GM18507 (cell line): ENCODE measurements around the gene IMP3.
"Not testable (repeated sequence)": the region's sequence is repeated elsewhere in the genome, so short reads cannot be mapped to it uniquely, and the experiment has no call there.

ENCODE experiments used
- DNase-seq: peaks from one replicate; pipeline ENCODE4 v3.0.0; 2011; ENCODE audit warnings: low read depth; ENCODE audit not compliant: insufficient read length; ENCODE audit errors: extremely low spot score
- FAIRE-seq: peaks from 2 replicates; lab custom pipeline; 2011; peaks lifted over from hg19 to GRCh38; lab: Jason Lieb, UNC

IMP3 gene

DNA sequence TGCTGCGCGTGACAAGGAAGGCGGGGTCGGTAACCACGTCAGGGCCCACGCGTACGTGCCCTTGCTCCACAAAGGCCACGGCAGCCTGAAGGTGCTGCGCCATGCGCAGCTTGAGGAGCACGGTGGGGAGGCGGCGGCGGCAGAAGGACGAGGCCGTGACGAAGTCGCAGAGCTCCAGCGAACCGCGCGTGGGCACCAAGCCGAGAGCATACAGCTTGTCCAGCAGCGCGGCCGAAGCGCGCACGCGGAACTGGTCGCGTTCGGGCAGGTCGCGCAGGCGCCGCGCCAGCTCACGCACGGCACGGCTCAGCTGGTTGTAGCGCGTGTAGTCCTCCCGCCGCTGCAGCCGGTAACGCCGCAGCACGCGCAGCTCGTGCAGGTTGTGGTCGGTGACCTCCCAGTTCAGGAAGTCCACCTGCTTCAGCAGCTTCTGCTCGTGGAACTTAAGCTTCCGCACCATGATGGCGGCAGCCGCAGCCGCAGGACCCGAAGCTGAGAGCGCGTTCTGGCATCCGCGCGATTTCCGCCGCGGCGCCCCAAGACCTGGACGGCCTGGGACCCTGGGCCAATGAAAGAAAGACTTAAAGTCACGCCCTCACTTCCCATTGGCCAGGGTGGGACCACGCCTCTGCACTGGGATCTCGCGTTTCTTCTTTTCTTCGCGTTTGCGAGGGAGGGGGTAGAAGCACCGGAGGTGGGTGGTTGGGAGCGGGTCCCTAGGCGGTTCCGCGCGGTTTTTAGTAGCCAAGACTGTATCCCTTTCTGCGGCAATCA is at the start of gene IMP3:
Gene IMP3 (minus strand): TSS at position 516 of the 774 bp plus-strand sequence. CDS start 56 bp downstream, at position 460.
- peak; percentile 97 for FAIRE-seq
- peak; percentile 93 for DNase-seq

DNA sequence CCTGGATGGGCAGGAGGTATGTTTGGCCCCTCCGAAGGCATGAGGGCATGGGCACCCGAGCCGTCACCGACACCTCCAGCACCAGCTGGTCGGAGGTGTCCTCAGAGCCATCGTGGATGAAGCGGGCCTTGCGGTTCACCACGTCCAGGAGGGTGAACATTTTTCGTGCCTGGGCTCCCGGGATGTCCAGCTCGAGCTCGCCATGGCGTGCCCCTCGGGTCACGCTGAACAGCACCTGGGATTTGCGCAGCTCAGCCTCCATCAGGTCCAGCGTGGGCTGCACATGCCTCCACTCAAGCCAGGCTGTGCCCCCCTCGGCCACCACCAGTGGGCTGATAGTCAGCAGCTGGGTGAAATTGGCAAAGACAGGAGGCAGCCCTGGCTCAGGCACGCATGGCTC is 49.4 kb upstream of the IMP3 start:
- FAIRE-seq, DNase-seq: not testable (repeated sequence)

GRCh38 chr15:75688831-75689230 is 48.8 kb upstream of the IMP3 start:
- no peak for FAIRE-seq
- no peak for DNase-seq

GRCh38 chr15:75688278-75688557 is 48.2 kb upstream of the IMP3 start:
- DNase-seq (no peak), FAIRE-seq (no peak)

DNA sequence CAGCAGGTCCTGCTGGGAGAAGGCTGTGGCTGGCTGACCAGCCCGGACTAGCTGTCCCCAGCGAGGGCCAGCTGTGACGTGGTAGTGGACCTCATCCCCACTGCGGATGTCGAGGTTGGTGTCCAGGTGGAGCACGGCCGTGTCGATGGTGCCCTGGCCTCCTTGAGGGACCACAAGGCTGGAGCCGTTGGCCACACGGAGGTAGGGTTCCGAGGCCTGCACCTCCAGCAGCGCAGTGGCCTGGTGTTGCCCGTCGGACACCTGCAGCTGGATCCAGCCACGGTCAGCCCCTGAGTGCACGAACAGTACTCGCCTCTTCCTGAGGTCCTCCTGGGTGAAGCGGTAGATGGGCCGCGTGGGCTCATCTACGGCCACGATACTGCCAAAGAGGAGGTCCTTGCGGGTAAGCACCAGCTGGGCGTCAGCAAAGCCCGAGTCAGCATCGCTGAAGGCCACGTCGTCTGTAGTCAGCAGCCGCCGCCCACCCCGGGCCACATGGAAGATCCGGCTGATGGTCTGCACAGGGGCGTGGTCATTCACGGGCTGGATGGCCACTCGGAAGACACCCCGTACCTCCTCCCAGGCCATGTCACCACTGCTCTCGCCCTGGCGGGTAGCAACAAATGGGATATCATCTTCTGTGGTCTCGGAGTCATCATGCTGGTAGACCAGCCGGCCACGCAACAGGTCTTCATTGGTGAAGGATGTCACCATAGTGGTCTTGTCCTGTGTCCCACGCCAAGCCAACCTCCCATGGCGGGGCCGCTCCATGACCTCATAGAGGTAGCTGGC is 47.7 kb upstream of the IMP3 start:
- no peak for FAIRE-seq
- DNase-seq = no peak

DNA sequence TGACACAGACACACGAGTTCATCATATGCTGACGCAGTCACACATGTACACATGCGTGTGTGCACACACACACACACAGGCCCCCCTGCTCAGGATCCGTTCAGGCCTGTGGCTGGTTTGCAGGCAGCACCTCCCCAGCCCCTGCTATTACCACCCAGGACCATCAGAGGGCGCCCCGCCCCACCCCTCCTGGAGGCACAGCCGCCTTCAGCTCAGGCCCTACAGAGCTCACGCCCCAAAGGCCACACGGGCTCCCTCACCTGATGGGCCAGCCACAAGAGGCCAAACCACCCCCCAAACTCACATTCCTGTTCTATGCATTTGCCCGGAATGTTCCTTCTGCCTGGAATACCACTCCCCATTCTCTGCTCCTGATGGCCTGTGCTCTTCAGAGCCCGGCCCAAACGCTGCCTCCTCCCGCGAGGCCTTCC is 46.2 kb upstream of the IMP3 start:
- FAIRE-seq = peak; percentile 90
- peak; percentile 49 for DNase-seq

- no peak for FAIRE-seq
- DNase-seq = no peak
These were observed 45.2 kb upstream of the IMP3 start for GRCh38 chr15:75685195-75685594.

DNA sequence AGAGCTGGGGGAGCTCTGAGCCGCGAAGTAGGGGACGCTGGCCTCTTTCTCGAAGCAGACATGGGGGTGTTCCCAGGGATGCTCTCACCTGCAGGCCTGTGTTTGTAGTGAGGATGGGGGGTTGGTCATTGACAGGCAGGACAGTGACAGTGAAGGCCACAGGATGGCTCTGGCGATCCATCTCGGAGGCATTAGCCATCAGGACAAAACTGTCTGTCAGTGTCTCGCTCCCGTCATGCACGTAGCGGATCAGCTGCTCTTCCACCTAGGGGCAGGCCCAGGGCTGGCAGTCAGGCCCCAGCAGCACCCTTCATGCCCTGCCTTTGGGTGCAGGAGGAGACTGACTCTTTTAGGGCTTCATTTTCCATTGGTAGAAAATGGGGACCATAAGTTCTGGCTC is 44.6 kb upstream of the IMP3 start:
- DNase-seq = no peak
- FAIRE-seq = no peak

DNA sequence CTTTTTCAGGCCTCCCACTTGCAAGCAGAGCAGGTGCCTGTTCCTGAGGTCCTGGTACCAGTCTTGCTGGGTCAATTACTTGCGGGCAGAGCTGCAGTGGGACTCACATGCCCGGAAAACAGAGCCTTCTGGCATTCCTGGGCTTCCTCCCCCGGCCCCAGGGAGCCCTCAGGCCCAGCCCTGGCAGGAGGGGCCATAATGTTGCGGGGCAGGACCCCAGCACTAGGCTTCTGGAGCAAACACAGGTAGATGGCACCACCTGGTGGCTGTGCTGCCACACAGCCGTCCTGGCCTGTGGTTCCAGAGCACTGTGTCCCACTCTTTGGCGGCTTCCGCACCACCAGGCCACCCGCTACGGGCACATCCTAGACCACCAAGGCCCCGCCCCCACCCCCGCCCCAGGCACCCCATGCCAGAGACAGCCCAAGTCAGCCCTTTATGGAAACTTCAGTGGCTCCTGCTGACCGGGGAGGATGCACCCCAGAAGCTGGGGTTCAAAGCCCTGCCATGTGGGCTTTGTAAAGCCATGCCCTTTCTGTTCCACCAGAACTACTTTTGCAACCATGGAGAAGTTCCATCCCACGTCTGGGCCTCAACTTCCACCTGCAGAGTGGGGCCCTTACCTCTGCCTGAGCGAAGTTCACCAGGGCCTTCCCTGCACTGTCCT is 43.8 kb upstream of the IMP3 start:
- peak; percentile 77 for FAIRE-seq
- peak; percentile 65 for DNase-seq

DNA sequence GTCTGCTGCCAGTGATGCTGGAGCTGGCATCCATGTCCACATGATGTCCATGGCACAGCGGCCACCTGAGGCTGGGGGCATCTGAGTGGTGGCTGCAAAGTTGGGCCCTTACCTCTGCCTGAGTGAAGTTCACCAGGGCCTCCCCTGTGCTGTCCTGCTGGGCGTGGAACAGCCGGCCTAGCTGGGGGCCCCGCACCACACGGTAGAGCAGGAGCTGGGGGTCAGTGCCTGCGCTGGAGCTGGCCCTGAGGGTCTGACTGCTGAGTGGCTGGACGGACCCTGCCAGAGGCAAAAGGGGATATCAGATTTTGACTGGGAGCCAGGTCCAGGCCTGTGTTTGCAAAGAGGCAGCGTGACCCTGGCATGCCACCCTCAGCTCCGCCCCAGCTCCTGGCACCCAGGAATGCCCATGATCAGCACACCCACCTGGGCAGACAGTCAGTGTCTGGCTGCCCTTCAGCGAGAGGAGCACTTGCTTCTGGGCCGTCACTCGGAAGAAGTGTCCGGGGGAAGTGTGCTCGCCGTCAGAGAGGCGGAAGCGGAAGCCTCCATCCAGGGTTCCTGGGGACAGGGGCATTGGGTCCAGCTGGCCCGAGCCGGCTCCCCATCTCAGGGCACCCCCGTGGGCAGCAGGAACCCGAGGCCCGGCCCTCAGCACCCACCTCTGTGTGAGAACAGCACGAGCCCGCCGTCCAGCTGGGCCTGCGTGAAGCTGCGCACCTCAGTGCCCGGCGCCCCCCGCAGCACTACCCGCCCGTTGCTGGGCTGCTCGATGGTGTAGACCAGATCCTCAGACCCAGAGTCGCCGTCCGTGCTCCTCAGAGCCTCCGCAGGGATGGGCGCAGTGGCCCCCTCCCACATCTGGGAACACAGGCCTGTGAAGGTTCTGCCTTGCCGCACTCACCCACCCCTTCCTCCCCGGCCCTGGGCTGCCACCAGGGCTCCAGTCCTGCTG is 42.4 kb upstream of the IMP3 start:
- DNase-seq (no peak), FAIRE-seq (no peak)

- DNase-seq = no peak
- FAIRE-seq = no peak
These were observed 40.2 kb upstream of the IMP3 start for GRCh38 chr15:75680007-75680789.

DNA sequence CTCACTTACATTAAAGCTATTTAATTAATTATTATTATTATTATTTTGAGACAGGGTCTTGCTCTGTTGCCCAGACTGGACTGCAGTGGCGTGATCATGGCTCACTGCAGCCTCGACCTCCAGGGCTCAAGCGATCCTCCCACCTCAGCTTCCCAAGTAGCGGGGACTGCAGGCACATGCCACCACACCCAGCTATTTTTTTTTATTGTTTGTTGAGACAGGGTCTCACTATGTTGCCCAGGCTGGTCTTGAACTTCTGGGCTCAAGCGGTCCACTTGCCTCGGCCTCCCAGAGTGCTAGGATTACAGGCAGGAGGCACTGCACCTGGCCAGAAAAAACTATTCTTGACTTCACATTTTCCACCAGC is 38.3 kb upstream of the IMP3 start:
- not testable (repeated sequence) for DNase-seq, FAIRE-seq

DNA sequence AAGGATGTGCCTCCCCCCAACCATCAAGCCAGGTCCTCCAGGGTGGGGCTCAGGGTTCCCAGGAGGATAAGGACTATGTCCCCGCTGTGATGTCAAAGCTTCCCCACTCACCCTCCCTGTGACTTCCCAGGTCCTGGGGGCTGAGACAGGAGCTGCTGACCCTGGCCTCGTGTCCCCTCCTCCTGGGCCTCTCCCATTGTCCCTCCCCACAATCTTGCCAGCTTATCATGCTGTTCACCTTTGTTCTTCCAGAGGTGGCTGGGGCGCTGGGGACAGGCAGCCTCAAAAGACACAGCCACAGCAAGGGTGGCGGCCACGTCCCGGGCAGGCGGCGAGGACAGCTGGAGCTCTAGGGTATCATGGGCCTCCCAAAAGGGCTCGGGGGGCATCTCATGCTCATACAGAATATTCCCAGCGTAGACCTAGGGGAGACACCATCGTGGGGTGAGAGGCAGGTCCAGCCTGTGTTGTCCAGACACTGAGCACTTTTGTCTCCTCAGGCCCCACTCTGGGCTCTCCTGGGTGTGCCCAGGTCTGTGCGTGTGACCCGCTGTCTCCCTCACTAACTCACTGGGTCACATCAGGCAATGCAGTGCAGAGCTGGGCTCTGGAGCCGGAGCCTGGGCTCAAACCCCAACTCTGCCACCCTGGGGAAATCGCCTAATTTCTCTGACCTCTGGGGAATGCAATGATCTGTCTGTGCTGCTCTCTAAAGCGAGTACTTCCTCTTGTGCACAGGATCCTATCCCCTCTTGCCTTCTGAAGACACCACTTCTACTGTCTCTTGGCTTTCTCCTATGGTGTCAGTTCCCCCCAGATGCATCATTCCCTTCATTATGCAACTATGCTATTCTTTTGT is 37.7 kb upstream of the IMP3 start:
- DNase-seq (no peak), FAIRE-seq (no peak)

DNA sequence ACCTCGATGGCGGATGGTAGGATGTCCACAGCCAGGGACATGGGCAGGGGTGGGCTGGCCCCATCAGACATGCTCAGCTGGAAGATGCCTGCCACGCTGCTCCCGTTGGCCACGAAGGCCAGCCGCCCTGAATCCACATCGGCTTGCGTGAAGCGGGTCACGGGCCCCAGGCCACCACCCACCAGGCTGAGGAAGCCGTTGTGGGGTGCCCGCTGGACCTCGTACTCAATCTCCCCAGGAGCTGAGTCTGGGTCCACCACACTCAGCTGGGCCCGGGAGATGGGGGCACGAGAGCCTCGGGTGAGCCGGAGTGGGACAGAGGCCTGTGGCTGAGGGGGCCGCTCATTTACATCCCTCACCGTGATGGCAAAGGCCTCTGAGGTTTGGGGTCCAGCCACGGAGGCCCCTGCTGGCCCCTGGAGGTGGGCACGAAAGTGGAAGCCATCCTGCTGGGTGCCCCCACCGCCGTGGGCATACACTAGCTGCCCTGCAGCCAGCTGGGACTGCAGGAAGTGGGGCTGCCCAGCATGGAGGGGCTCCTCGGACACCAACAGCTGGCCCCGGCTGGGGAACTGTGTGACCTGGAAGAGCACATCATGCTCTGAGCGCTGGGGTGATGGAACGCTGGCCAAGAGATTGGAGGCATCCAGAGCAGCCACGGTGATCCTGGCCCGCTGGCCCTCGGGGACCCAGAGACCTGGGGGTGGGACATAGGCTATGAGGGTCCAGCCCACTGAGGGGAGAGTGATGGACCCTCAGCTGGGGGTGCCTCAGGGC is 36.9 kb upstream of the IMP3 start:
- FAIRE-seq (no peak), DNase-seq (no peak)

DNA sequence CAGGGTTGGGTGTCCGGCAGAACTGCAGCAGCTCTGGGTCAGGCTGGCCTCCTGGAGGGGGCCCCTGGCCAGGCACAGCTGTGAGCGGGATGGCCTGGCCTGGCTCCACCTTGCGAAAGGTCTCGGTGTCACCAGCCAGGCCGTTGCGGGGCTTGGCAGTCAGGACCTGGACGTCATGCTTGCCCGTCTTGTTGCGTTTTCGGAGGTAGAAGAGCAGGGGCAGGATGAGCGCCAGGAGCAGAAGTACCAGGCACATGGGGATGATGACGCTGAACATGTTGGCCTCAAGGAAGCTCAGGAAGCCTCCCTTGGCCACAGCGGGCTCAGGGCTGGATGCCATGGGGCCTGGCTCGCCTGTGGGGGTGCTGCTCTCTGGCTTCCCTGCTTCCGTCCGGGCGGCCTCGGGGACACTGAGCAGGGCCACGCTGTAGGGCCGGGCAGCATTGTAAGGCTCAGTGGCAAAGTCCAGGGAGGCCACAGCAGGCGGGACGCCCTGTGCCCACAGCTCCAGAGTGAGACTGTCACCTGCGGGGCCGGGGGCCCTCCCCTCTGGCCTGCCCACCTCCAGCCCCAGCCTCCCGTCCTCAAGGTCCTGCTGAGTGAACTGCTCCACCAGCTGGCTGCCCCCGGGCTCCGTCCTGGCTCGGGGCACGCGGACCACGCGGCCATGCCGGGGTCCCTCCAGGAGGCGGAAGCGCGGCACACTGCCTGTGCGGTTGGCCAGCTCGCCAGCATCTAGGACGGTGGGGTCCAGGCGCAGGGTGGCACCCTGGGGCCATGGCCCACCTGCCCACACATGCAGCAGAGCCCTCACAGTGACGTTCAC is 35.8 kb upstream of the IMP3 start:
- DNase-seq = no peak
- no peak for FAIRE-seq

DNA sequence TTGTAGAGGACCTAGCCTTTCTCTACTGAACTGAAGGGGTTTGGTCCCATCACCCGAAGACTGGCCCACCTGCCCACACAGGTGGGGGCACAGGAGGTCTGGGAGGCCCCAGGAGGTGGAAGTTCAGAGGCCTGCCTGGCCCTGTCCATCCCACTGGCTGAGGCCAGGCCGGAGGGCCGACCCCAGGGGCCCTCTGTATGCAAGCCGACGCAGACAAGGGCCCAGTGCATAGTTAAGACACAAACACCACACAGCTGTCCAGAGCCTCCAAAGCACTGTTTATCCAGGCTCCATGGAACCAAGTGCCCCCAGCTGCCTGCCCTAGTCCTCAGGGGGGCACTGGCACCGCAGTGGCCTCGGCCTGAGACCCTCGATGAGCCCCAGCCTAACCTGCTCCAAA is 34.3 kb upstream of the IMP3 start:
- no peak for FAIRE-seq
- no peak for DNase-seq
